Measurements from ENCODE around the gene AP1M1. TPM values are rescaled to one million over a fixed set of nuclear protein-coding genes. Genes with fewer than 3 reads are reported as not detected.

Gene AP1M1
- total RNA-seq, 4 donors from 2014 or later = 84.9 to 108 (median 88.4) TPM

- no peak for TF ChIP-seq CTCF (IDR thresholded peaks at IDR 0.05; ENCODE audit: low read depth)
Observed at GRCh38 chr19:16233836-16234551, 36.3 kb downstream of the AP1M1 start.

- no peak for TF ChIP-seq CTCF (IDR thresholded peaks at IDR 0.05; ENCODE audit: low read depth)
Observed at GRCh38 chr19:16234552-16235445, 37.1 kb downstream of the AP1M1 start.

GRCh38 chr19:16235811-16236652, 38.3 kb downstream of the AP1M1 start:
- no peak for TF ChIP-seq CTCF (IDR thresholded peaks at IDR 0.05; ENCODE audit: low read depth)

GRCh38 chr19:16244091-16244490, 46.4 kb downstream of the AP1M1 start:
- TF ChIP-seq CTCF (IDR thresholded peaks at IDR 0.05; ENCODE audit: low read depth) = no peak

- TF ChIP-seq CTCF (IDR thresholded peaks at IDR 0.05; ENCODE audit: low read depth) = no peak
Observed at GRCh38 chr19:16247353-16248182, 49.9 kb downstream of the AP1M1 start.

- TF ChIP-seq CTCF (IDR thresholded peaks at IDR 0.05; ENCODE audit: low read depth) = no peak
Observed at GRCh38 chr19:16248380-16249023, 50.8 kb downstream of the AP1M1 start.

Data from subcutaneous adipose tissue (tissue), 4 donors.